Activated CD8-positive, alpha-beta memory T cell treated with anti-CD3 and anti-CD28 coated beads for 4 hours (primary cell): ENCODE measurements around the gene KRTAP6-2.

Experiments
- DNase-seq, 2 donors: peaks; one replicate each; pipeline ENCODE4 v3.0.0-alpha.2; 2020; ENCODE audit warnings: low read depth in 2 of 2

KRTAP6-2 gene

GRCh38 chr21:30567617-30568016 is 31.1 kb downstream of the KRTAP6-2 start:
- no peak for DNase-seq

DNA sequence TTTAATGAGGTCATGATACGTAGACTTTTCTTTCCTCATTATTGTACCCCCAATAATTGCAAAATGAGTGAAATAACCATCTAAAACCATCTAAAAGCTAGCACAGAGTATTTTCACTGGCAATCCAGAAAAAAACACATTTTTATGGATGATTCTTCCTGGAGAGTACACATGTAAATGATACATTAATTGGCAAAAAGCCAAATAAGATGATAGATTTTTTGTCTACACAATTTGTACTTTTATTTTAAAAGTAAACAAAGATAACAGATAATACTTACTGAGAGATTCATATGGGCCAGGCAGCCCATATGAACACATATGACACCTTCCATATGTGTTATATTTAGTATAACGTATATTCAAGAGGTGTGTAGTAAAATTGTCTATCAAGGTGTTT is 35.1 kb downstream of the KRTAP6-2 start:
- DNase-seq, result no peak

DNA sequence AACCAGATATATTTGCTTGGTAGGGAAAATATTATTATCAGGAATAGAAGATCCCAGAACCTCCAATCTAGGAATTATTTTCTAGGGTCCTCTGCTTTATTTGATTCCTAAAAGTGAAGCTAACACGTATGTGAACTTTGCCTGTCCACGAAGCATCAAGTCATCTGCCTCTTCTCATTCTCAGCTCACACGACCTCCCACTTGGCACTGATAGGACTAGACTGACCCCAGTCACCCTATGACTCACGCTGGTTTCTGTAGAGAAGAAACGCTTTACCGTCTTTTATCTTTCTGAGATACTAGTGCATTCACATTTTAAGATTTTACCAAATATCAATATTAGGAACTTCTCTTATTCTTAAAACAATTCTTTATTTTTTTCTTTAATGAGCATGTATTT is 35.6 kb downstream of the KRTAP6-2 start:
- DNase-seq, result no peak

DNA sequence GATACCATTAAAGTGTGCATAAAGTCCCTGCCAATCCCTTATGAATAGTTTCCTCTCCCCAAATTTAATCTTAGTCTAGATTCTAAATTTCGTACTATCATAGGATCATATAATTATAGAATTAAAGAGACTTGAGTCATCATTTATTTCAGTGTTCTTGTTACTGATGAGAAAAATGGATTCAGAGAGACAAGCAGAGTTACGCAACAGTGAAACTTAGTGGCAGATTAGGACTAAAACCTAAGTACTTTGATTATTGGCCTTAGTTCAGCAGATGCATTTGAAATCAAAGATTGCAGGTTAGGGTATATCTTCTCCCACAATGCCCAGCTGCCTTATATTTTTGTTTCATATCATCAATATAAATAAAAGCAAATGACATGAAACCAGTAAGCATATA is 36.7 kb downstream of the KRTAP6-2 start:
- no peak for DNase-seq

DNA sequence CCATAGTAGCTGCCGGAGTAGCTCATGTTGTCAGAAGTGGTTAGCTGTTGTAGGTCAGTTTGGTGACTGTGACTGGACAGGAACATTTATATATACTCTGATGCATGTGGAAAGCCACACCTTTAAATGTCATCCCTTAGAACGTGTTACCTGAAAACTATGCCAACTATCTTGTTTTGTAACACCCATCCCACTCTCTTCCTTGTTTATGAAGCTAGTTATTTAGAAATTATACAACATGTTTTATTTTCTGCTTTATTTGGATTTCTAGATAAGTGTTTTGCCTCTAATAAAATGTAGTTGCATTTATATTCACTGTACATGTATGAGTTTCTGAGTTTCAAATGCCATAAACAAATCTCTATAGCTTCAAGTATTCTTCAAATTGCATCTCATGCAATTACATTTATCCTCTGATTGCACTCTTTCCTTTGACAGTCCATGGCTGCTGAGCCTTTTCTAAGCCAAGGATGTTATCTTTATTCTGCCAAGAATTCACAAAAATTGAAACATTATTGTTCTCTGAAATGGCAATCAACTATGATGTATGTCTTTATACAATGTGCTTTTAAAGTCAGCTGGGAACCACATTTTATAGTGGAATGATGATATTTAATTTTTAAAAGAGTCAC is 37.3 kb downstream of the KRTAP6-2 start, which contains the start of gene KRTAP19-7:
Gene KRTAP19-7 (minus strand): TSS at position 51 of the 632 bp plus-strand sequence. CDS start 25 bp downstream, at position 26.
- DNase-seq, result no peak

DNA sequence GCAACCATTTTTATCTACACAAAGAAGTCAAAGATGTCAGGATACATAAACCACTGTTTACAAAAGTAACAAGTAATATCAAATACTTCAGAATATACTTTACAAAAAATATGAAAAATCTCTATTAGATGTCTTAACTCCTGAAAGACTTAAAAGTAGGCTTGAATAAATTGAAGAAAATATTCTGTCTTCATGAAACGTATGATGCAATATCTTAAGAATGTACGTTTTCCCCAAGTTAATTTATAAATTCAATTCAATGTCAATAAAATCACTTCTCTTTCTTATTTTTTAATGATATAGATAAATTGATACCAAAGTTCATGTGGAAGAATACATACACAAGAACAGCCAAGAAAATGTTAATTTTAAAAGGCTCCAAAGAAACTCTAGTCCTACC is 43.6 kb downstream of the KRTAP6-2 start:
- DNase-seq, result no peak

DNA sequence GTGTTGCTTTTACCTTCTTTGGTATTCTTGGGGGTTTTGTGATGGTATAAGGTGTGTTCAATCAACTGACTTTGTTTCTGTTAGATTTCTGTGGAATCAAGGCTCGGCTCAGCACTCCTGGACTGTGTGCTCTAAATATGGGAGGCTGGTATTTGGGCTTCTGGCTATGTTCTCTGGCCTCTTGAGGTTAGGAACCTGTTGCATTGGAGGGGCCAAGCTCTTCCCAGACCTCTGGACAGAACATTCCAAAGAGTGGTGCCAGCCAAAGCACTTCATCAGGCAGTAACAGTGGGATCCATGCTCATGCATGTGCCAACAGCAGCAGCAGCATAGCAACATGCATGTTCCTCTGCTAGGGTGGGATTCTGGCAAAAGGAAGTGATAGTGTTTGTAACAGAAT is 45.9 kb downstream of the KRTAP6-2 start:
- no peak for DNase-seq
